Activated CD8-positive, alpha-beta memory T cell treated with anti-CD3 and anti-CD28 coated beads for 4 hours (primary cell): Measurements from ENCODE around the gene NEMP1.
A peak's percentile ranks its signal among the peaks of the same experiment; 100 is the strongest.

Experiments
- DNase-seq, 2 donors: peaks; one replicate each; pipeline ENCODE4 v3.0.0-alpha.2; 2020; ENCODE audit warnings: low read depth in 2 of 2

NEMP1 gene

GRCh38 chr12:57107456-57108155 lies 29.0 kb upstream of the NEMP1 start:
- no peak for DNase-seq

GRCh38 chr12:57106021-57106708 lies 27.6 kb upstream of the NEMP1 start:
- DNase-seq: no peak

GRCh38 chr12:57105011-57105753 lies 26.6 kb upstream of the NEMP1 start:
- DNase-seq: no peak

GRCh38 chr12:57104292-57104910 lies 25.8 kb upstream of the NEMP1 start:
- DNase-seq: no peak

- DNase-seq: no peak
Measured at GRCh38 chr12:57103856-57104255, 25.3 kb upstream of the NEMP1 start.

- no peak for DNase-seq
Measured at GRCh38 chr12:57101892-57102695, 23.5 kb upstream of the NEMP1 start.

- no peak for DNase-seq
Measured at GRCh38 chr12:57099766-57100165, 21.2 kb upstream of the NEMP1 start.

GRCh38 chr12:57099047-57099714 lies 20.6 kb upstream of the NEMP1 start:
- no peak for DNase-seq

- no peak for DNase-seq
Measured at GRCh38 chr12:57098546-57098945, 20.0 kb upstream of the NEMP1 start.

GRCh38 chr12:57097554-57097835 lies 18.9 kb upstream of the NEMP1 start:
- no peak for DNase-seq

- no peak for DNase-seq
Measured at GRCh38 chr12:57096748-57097553, 18.4 kb upstream of the NEMP1 start.

GRCh38 chr12:57096099-57096572 lies 17.5 kb upstream of the NEMP1 start:
- no peak for DNase-seq

- DNase-seq: no peak
Measured at GRCh38 chr12:57095440-57095839, 16.8 kb upstream of the NEMP1 start.

GRCh38 chr12:57094208-57095160 lies 15.9 kb upstream of the NEMP1 start:
- no peak for DNase-seq

GRCh38 chr12:57093415-57094207 lies 15.0 kb upstream of the NEMP1 start:
- DNase-seq: peak; percentile 71 to 76

- no peak for DNase-seq
Measured at GRCh38 chr12:57092876-57093414, 14.4 kb upstream of the NEMP1 start.

GRCh38 chr12:57092529-57092862 lies 13.9 kb upstream of the NEMP1 start:
- no peak for DNase-seq
